HTR-8/SVneo (cell line): ENCODE data around the gene MTIF3.
A peak's percentile ranks its signal among the peaks of the same experiment; 100 is the strongest.

Source experiments
- DNase-seq: peaks from one replicate; pipeline ENCODE4 v3.0.0; 2011; ENCODE audit warnings: low spot score, mixed read lengths; ENCODE audit not compliant: insufficient read length
- FAIRE-seq: peaks from 2 replicates; lab custom pipeline; 2011; peaks lifted over from hg19 to GRCh38; lab: Jason Lieb, UNC

The MTIF3 gene, protein sequence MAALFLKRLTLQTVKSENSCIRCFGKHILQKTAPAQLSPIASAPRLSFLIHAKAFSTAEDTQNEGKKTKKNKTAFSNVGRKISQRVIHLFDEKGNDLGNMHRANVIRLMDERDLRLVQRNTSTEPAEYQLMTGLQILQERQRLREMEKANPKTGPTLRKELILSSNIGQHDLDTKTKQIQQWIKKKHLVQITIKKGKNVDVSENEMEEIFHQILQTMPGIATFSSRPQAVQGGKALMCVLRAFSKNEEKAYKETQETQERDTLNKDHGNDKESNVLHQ

DNA sequence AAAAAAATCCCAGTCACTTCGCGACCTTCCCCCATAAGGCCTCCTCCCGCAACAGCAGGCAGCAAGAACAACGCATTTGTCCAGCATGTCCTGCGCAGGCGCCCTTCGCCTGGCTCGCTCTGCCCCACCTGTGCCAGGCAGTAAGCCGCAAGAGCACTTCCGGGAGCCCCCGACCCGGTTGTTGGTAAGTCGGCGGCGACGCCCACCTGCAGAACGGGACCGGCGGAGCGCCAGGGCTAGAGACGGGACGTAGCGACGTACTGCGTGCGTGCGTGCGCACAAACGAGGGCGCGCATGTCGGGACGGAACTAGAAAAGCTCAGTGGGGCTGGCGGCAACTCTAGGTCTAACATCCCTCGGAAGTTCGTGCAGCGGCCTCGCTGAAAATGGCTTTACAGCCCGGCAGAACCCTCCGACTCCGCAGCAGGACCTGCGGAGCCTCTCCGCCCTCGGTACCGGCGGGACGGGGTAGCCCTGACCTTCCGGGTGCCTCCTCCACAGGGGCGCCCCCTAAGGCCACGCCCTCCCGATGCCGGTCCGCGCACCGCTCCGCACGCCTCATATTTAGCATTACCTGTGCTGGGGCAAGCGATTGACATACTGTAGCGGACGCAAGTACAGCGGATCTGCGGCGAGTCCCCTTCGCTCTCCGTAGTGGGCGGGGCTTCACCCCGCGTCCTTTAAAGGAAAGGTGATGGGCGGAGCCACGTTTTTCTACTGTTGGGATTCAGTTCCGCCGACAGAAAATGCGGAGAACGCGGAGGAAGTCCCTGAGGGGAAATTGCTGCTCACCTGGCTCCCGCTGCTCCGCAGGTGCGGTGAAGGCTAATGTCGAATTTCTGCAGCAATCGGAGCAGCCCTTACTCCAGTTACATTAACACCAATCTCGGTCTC is at the start of gene MTIF3:
MTIF3 (minus strand) TSS at position 629 of the 893 bp plus-strand sequence. CDS start 10,116 bp downstream, outside the sequence.
- DNase-seq (peak; percentile 68), FAIRE-seq (no peak)

DNA sequence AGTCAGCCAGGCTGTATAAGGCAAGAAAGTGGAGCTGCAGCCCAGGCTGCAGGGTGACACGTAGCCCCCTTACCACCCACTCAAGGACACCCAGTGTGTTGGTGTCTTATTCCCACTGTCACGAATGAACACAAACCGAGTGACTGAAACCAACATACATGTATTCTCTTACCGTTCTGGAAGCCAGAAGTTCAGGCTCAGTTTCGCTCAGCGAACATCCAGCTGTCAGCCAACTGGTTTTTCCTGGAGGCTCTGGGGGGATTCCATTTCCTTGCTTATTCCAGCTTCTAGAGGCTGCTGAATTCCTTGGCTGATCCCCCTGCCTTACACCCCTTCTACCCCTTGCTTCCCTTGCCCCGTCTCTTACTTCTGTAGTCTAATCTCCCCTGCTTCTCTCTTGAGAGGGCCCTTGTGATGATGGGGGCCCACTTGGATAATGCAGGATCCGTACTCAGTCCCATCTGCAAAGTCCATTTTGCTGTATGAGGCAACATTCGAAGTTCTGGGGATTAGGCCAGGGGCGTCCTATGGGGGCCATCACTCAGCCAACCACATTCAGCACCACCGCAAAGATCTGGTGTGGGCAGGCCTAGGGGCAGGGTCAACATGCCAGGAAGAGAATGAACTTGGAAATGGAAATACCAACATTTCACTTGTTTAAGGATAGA is 47.3 kb upstream of the MTIF3 start:
- no peak for DNase-seq
- FAIRE-seq, result no peak

DNA sequence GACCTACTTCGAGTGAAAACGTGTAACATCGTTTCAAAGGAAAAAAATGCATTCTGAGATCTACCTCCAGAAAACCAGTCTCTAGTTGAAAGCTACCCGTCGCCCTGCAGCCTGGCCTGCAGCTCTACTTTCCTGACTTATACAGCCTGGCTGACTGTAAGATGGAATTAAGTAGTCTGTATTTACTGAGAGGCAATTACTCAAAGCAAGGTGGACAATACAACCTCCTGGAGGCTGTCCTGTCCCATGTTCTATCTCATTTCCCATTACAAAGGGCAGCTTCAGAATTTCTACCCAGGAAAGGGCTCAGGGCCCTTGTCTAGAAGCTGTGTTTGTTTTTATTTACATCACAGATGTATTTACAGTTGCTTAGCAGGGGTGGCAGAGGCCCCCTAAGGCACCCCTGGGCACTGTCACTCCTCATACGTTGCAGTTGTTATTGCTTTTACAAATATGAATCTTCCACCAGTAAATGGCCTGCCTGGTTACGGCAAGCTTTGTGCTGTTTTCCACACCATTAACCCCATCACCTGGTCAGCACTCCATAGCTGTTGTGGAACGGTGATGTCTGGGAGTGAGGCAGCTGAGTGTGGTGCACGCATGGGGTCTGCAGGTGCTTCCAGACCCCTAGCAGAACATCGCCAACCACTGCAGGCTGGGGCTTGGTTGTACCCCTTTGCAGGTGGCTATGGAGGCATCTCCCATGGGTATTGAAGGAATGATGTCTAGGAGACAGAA is 46.3 kb upstream of the MTIF3 start:
- no peak for FAIRE-seq
- no peak for DNase-seq

DNA sequence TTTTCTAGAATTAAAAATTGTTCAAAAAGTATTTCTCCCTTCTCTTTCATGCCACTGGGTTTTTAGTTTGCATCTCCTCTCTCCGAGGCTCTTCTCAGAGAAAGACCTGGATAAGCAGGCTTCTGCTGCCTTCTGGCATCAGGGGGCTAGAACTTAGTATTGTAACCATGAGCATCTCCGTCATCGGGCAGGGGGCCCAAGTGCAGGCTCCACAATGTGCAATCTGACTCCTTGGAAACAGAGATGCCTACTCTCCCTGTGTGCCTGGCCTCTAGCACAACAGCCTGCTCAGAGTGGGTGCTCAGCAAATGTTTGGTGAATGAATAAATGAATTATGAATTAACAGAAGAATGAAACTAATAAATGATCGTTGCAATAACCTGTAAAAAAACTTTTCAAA is 45.6 kb upstream of the MTIF3 start:
- no peak for DNase-seq

DNA sequence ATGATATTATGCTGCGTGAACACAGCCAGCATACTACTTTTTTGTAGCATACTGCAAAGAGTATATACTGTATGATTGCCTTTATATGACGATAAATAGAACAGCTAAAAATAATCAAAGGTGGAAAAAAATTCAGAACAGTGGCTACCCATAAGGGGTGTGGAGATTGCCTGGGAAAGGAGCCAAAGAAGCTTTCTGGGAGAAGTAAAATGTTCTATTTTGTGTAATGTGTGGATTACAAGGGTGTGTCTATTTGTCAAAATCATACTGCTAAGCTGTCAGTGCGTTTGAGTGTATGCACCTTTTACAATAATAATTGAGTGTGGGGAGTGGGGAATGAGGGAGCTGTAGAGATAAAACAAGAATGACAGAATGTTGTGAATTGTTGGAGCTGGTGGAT is 45.2 kb upstream of the MTIF3 start:
- FAIRE-seq, result no peak

More for the DNA sequence above, 45.6 kb upstream of the MTIF3 start:
- FAIRE-seq, result no peak

DNA sequence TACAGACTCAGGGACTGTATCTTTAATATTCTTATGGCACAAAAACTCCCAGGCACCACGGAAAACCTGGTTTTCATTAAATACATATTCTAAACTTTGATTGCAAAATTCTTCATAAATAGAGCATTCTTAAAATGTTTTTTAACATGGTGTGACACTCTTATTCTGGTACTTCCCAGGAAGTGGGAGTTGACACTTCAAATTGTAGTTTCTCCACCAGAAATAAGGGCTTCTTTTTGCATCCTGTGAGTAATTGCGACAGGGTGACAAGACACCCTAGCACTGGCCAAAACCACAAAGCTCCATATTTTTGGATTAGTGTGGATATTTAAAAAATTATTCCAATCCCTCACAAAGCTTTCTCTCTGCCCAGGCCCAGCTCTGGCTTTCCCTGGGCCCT is 43.6 kb upstream of the MTIF3 start:
- no peak for FAIRE-seq
- no peak for DNase-seq

More for the DNA sequence above, 45.2 kb upstream of the MTIF3 start:
- DNase-seq, result no peak

DNA sequence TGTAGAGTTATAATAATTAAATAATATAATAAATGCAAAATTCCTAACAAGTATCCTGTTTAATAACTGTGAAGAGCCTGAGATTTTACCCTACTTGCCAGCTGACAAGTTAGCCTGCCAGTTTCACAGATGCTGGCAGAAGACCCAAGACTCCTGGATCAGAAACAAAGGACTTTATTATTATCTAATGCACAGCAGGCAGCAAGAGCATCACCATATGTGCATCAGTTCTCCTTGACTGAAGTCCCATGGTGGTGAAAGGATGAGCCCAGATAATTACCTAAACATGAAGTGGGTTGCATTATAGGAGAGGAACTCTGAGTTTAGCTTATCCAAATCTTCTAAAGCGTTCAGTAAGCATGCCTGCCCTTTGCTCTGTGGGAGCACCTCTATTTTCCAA is 39.1 kb upstream of the MTIF3 start:
- no peak for DNase-seq
- no peak for FAIRE-seq

DNA sequence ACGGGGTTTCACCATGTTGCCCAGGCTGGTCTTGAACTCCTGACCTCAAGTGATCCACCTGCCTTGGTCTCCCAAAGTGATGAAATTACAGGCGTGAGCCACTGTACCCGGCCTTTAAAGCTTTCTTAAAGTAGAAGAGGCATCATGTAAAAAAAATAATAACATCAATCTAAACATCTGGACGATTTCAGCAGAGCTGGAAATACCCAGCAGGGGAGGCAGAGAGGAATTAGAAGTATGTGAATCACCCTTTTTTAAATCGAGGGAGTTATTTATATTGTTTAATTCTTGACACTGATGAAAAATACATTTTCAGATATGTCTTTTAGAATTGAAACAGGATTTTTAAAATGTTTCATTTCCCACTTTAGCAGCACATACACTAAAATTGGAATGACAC is 37.4 kb upstream of the MTIF3 start:
- no peak for DNase-seq
- no peak for FAIRE-seq

DNA sequence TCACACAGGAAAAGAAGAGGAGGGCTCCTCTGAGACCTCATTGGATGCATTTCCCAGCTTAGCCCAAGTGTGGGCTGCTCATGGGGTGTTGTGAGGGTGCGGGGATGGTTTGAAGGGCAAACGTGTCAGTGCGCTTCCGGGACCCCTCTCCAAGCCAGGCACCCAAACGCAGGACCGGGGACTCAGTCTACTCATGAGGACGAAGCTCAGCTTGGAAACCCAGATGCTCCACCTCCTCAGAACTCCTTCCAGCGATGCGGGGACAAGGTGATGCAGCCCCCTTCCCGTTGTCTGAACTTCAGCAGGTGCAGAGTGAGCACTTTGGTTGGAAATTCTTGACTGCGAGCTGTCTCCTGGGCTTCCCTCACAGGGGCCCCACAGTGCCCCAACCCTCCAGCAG is 33.1 kb upstream of the MTIF3 start:
- FAIRE-seq (no peak), DNase-seq (no peak)

DNA sequence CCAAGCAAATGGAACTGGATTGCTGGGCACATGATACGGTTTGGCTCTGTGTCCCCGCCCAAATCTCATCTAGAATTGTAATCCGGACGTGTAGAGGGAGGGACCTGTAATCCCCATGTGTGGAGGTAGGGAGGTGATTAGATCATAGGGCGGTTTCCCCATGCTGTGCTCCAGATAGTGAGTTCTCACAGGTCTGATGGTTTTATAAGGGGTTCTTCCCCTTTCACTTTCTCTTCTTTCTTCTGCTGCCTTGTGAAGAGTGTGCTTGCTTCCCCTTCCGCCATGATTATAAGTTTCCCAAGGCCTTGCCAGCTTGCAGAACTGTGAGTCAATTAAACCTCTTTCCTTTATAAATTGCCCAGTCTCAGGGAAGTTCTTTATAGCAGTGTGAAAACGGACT is 32.6 kb upstream of the MTIF3 start:
- DNase-seq, result no peak
- FAIRE-seq, result no peak

DNA sequence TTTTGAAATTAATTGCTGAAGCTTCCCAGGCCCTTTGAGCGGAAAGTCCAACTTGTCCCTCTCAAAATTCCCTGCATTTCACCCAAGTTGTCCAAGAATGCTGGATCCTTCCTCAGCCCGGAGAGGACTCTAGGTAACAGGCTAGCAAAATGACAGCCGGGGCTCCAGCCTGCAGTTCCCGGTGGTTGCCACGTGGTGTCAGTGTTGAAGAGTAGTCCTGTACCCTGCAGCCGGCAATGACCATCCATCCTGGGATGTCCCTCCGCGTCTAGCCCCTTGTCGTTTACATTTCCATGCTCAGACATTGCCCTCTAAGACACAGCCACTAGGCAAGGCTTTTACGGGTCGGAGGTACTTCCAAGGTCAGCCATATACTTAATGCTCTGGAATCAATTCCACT is 31.4 kb upstream of the MTIF3 start:
- FAIRE-seq (no peak), DNase-seq (peak; percentile 7)

DNA sequence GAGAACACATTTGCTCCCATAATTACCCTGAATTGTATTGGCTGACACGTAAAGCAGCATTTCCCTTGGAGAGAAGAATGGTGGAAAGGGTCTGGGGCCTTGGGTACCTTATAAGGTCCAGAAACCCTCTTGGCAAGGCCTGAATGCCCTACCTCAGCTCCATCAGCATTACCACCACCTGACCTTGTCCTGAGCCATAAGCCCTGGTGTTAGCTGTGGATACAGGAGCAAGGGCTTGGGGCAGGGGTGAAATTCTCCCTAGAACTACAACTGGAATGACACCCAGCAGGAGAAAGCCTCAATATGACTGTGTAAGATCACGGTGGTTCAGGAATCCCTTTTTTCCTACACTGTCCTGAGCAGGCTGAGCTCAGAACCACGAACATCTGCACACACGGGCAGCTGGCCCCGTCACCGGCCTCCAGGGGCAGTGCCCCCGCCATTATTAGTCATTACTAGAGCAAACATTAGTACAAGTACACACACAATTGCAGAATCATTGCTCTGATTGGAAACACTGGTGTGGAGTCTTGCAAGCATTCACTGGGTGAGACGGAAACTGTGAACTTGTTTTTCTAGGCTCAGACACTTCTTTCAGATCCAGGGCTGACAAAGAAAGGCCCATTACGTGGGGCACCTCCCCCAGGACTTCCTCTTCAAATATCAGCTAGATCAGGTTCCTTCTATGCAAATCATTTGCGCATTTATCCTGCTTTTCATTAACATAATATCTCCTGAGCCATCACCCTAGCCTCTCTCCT is 26.8 kb upstream of the MTIF3 start:
- no peak for DNase-seq
- no peak for FAIRE-seq

DNA sequence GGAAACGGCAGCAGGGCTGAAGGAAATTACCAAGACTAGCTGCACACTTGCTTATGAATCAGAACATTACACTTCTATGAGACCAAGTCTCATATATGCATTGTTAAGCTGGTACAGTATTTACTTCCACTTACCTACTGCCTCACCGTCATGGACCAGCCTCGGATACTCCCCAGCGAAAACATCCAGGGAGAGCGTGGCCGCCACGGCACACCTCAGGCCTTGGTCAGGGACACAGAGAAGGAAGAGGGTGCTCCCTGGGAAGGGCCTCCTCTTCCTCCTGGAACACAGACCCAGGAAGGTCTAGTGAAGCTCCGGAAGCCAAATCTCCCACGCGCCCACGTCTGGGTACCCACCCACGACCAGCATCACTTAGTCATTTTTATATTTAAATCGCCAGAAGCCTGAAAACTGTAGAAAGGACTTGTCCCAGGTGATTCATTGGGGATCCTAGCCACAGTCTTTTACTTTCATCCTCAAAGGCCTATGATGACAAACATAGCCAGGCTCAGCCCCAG is 24.4 kb upstream of the MTIF3 start:
- DNase-seq (no peak), FAIRE-seq (no peak)

DNA sequence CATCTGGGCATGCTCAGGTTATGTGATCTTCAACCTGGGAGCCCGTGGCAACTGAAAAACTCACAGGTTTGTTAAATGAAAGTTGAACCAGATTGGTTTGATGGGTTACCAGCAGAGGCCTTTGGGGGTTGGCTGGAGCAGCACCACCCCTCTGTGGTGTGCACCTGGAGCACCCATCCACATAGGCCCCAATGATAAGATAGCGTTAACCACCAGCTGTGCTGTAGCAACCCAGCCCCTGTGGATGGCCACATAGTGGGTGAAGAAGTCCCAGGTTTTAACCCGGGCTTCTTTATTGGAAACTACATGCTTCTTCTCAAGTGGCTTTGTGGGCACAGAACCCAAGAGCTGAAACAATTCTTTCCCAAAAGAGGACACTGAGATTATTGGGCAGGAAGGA is 22.6 kb upstream of the MTIF3 start:
- no peak for DNase-seq
- no peak for FAIRE-seq

DNA sequence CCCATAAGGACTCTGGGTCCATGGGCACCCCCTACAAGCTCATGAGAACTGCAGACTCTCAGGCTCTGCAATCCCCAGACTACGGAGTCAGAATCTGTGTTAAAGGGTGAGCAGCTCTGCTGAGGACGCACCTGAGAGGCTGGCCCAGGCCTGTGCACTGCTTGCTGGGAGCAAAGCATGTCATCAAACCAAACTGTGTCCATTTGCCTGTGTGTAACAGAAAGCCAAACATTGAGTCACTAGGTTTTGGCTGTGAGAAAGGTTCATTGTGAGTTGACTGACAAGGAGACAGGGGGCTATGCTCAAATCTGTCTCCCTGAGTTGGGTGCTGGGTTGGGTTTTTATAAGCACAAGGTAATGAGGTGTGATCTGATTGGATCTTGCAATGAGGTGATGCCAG is 22.1 kb upstream of the MTIF3 start:
- FAIRE-seq (no peak), DNase-seq (no peak)

DNA sequence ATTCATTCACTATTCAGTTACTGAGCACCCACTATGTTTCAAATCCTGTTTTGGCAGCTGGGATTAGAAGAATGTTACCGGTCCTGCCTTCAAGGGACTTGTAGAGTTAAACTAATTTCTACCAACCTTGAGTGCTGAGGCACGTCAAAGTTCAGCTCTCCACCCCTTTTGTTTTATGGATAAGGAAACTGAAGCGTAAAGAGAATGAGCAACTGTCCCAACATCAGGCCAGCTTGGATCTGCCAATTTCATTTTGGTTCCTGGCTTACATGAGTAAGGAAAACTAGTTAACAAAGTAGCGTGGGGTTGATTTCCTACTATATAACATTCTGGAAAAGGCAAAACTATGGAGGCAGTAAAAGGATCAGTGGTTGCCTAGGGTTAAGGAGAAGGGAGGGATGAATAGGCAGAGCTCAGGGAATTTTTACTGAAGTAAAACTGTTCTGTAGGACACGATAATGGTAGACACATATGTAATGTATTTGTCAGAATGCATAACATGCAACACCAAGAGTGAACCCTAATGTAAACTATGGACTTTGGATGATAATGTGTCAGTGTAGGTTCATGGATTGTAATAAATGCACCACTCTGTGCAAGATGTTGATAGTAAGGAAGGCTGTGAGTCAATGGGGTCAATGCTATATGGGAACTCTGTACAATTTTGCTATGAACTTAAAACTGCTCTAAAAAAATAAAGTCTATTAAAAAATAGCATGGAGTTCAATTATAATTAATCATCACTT is 19.9 kb upstream of the MTIF3 start:
- DNase-seq, result no peak
- FAIRE-seq, result no peak

DNA sequence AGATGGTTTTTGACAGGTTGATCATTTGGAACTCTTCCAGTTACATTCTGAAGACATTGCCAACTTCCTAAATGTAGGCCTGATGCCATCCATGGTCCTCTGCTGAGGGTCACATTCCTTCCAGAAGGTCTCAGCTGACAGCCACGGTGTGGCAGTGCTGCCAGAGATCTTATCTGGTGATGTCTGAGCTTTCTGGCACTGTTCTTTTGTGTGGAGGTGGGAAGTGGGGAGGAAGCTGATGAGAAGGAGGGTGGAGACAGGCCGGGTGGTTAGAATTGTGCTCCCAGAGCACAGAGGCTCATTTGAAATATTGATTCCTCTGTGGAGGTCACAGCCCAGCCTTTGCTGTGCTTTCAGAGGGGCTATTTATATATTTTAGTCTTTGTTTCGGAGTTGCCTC is 16.1 kb upstream of the MTIF3 start:
- FAIRE-seq, result no peak

DNA sequence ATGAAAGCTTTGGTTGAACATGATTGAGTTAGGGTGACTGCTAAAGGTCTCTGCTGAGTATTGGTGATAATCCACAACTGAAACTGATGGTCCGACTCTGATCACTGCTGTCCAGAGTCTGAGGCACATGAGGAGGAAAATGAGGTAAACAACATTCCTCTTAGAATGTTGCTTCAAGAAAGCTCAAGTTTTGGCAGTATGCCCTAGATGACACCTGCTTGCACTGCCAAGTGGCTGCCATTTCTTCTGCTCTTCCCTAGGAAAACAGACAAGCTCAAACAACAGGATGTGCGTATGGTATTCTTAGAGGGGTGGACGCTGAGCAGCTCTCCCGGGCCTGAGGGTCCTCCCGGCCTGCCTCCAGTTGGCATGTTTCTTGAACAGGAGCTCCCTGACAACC is 15.2 kb upstream of the MTIF3 start:
- FAIRE-seq (no peak), DNase-seq (no peak)

More for the DNA sequence above, 16.1 kb upstream of the MTIF3 start:
- no peak for DNase-seq

DNA sequence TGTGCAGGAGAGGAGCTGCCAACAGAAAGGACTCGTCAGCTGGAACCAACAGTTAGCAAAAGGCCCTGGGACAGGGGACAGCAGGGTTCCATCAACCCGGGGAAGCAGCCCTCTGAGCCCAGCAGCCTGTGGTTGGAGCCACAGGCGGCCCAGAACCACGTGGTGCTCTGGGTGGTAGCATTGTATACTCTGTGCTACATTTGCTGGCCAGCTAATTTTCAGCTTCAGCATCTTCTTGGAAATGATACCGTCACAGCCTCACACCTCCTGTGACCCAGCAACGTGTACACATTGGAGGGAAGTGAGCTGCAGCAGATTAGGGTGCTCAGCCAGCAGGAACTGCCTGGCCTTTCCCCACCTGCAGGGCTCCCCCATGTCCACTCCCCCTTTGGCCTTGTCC is 13.1 kb upstream of the MTIF3 start:
- FAIRE-seq (no peak), DNase-seq (no peak)
